ENCODE data around the gene CELF1. TPM values are rescaled to one million over a fixed set of nuclear protein-coding genes. Genes with fewer than 3 reads are reported as not detected.

CELF1 gene
- total and polyA plus RNA-seq, 2 experiments from 2014 or later: 59.1 to 84.6 TPM

GRCh38 chr11:47545298-47545697 lies 7.6 kb downstream of the CELF1 start:
- no peaks in the 10 kb centered on the region for H3K9me3 ChIP-seq (ENCODE audit: low read depth)
- H2AFZ ChIP-seq: no peak overlapping the region
- peaks cover 98% of the 10 kb centered on the region for H3K79me2 ChIP-seq
- no peak for TF ChIP-seq CTCF (IDR thresholded peaks at IDR 0.05; ENCODE audit: poor library complexity)
- H3K27ac ChIP-seq: no peak overlapping the region
- H3K9me2 ChIP-seq (replicated peaks; ENCODE audit: insufficient read depth): no peaks in the 10 kb centered on the region
- H3K27me3 ChIP-seq: no peaks in the 10 kb centered on the region
- 100% methylated on average over 6 of the region's 6 CpGs for WGBS (ENCODE audit: low lambda C conversion rate, missing lambda C conversion rate)
- peaks cover 2% of the 10 kb centered on the region for H3K4me1 ChIP-seq (ENCODE audit: insufficient read depth)
- H3K4me2 ChIP-seq: no peak overlapping the region
- H4K20me1 ChIP-seq (ENCODE audit: insufficient read depth, poor library complexity, severe bottlenecking): peaks cover 95% of the 10 kb centered on the region
- no peak for DNase-seq (ENCODE audit: low spot score)
- no peak overlapping the region for H3K4me3 ChIP-seq
- no peaks in the 10 kb centered on the region for H3K36me3 ChIP-seq (replicated peaks; ENCODE audit: insufficient read depth, low read depth)

GRCh38 chr11:47541070-47541469 lies 11.9 kb downstream of the CELF1 start:
- H3K36me3 ChIP-seq (replicated peaks; ENCODE audit: insufficient read depth, low read depth): no peaks in the 10 kb centered on the region
- TF ChIP-seq CTCF (IDR thresholded peaks at IDR 0.05; ENCODE audit: poor library complexity) (no peak), EZH2phosphoT487 (IDR thresholded peaks at IDR 0.05; ENCODE audit: low read depth, severe bottlenecking, unreplicated experiment) (no peak), EZH2 (IDR thresholded peaks at IDR 0.05; ENCODE audit: borderline replicate concordance) (no peak)
- no peaks in the 10 kb centered on the region for H3K9me2 ChIP-seq (replicated peaks; ENCODE audit: insufficient read depth)
- peaks cover 97% of the 10 kb centered on the region for H4K20me1 ChIP-seq (ENCODE audit: insufficient read depth, poor library complexity, severe bottlenecking)
- no peak overlapping the region for H3K27ac ChIP-seq
- no peak for DNase-seq (ENCODE audit: low spot score)
- peaks cover 27% of the 10 kb centered on the region for H3K4me1 ChIP-seq (ENCODE audit: insufficient read depth)
- peaks cover 98% of the 10 kb centered on the region for H3K79me2 ChIP-seq
- 98% methylated on average over 2 of the region's 2 CpGs for WGBS (ENCODE audit: low lambda C conversion rate, missing lambda C conversion rate)
- H2AFZ ChIP-seq: no peak overlapping the region
- H3K4me3 ChIP-seq: no peak overlapping the region
- no peak overlapping the region for H3K4me2 ChIP-seq
- H3K27me3 ChIP-seq: no peaks in the 10 kb centered on the region
- H3K9me3 ChIP-seq (ENCODE audit: low read depth): no peaks in the 10 kb centered on the region

GRCh38 chr11:47539681-47540039 lies 13.3 kb downstream of the CELF1 start:
- Histone ChIP-seq H3K27ac (peak overlapping the region; percentile 41), H3K4me1 (ENCODE audit: insufficient read depth) (peaks cover 27% of the 10 kb centered on the region), H3K9me3 (ENCODE audit: low read depth) (no peaks in the 10 kb centered on the region), H3K79me2 (peaks cover 98% of the 10 kb centered on the region), H3K4me3 (no peak overlapping the region), H3K9me2 (replicated peaks; ENCODE audit: insufficient read depth) (no peaks in the 10 kb centered on the region), H4K20me1 (ENCODE audit: insufficient read depth, poor library complexity, severe bottlenecking) (peaks cover 97% of the 10 kb centered on the region), H2AFZ (no peak overlapping the region), H3K4me2 (no peak overlapping the region), H3K27me3 (no peaks in the 10 kb centered on the region), H3K36me3 (replicated peaks; ENCODE audit: insufficient read depth, low read depth) (no peaks in the 10 kb centered on the region)
- DNase-seq (ENCODE audit: low spot score): no peak
- WGBS (ENCODE audit: low lambda C conversion rate, missing lambda C conversion rate): 76% methylated on average over 2 of the region's 2 CpGs
- TF ChIP-seq EZH2phosphoT487 (IDR thresholded peaks at IDR 0.05; ENCODE audit: low read depth, severe bottlenecking, unreplicated experiment) (no peak), EZH2 (IDR thresholded peaks at IDR 0.05; ENCODE audit: borderline replicate concordance) (no peak), CTCF (IDR thresholded peaks at IDR 0.05; ENCODE audit: poor library complexity) (no peak)

All from hepatocyte (in vitro differentiated cells).